BJ (cell line): ENCODE data around the gene IP6K2. TPM values are rescaled to one million over a fixed set of nuclear protein-coding genes. Genes with fewer than 3 reads are reported as not detected.

Source experiments
- CTCF ChIA-PET: fragments of 350-600 bp; formaldehyde crosslinking; extraction: SDS; loops from one replicate; lab custom pipeline; 2021; ENCODE audit warnings: antibody characterized with exemption, inconsistent platforms; lab: Yijun Ruan, JAX
- POLR2A ChIA-PET: fragments of 300-600 bp; sonication (Branson Sonifier 250); formaldehyde crosslinking; extraction: SDS; loops from one replicate; lab custom pipeline; 2021; ENCODE audit warnings: antibody characterized with exemption; lab: Charles Lee
- DNase-seq: peaks from one replicate; pipeline ENCODE4 v3.0.0-alpha.2; 2011; ENCODE audit warnings: low read depth
- H3K27me3 ChIP-seq: 2 replicates; pipeline ENCODE4 v1.6.0; 2011; ENCODE audit warnings: low read length; ENCODE audit not compliant: control insufficient read depth, insufficient read depth
- H3K36me3 ChIP-seq: 2 replicates; pipeline ENCODE4 v1.5.1; 2011; ENCODE audit warnings: low read length; ENCODE audit not compliant: control insufficient read depth, insufficient read depth
- H3K4me3 ChIP-seq: 2 replicates; pipeline ENCODE4 v1.5.1; 2011; ENCODE audit warnings: low read depth, mild to moderate bottlenecking, control low read depth, low read length
- CTCF ChIP-seq: IDR thresholded peaks from 2 replicates; pipeline ENCODE4 v1.5.1; 2011; ENCODE audit warnings: low read depth, mild to moderate bottlenecking, control low read depth, inconsistent platforms, low read length, moderate library complexity; ENCODE audit not compliant: insufficient read depth
- polyA plus RNA-seq: library from polyadenylated mRNA; depleted of rRNA; stranded (reverse); fragments of >200 nt; gene quantifications from 2 replicates; pipeline ENCODE4 v1.2.3, GENCODE V29; 2011

IP6K2 gene
- polyA plus RNA-seq, 1 experiment = 89.9 TPM

GRCh38 chr3:48707157-48707556 is 9.9 kb downstream of the IP6K2 start:
- H3K36me3 ChIP-seq = peaks cover 2% of the 10 kb centered on the region; the same call in 1 of the 2 replicates
- CTCF ChIA-PET = interaction anchor here (0.7 kb wide), 1 partner anchor 25 kb away, joined by 3 read pairs; no protein-coding TSS in a partner anchor
- POLR2A ChIA-PET = no interaction called here
- no peak for TF ChIP-seq CTCF
- DNase-seq = no peak
- H3K27me3 ChIP-seq = no peaks in the 10 kb centered on the region
- H3K4me3 ChIP-seq = no peak overlapping the region

- DNase-seq = no peak
- H3K4me3 ChIP-seq = no peak overlapping the region
- H3K27me3 ChIP-seq = no peaks in the 10 kb centered on the region
- ChIA-PET CTCF (no interaction called here), POLR2A (no interaction called here)
- peaks cover 1% of the 10 kb centered on the region for H3K36me3 ChIP-seq
- TF ChIP-seq CTCF = no peak
These were observed 14.6 kb downstream of the IP6K2 start for GRCh38 chr3:48702320-48702920.

- ChIA-PET POLR2A (no interaction called here), CTCF (no interaction called here)
- no peak for TF ChIP-seq CTCF
- H3K27me3 ChIP-seq = no peaks in the 10 kb centered on the region
- DNase-seq = no peak
- H3K36me3 ChIP-seq = peaks cover 1% of the 10 kb centered on the region
- H3K4me3 ChIP-seq = no peak overlapping the region
These were observed 16.2 kb downstream of the IP6K2 start for GRCh38 chr3:48700731-48701405.

GRCh38 chr3:48698891-48699290 is 18.1 kb downstream of the IP6K2 start:
- ChIA-PET POLR2A (interaction anchor here (0.6 kb wide), 1 partner anchor 407 kb away, joined by 4 read pairs; no protein-coding TSS in a partner anchor), CTCF (interaction anchor here (1.2 to 1.4 kb wide), 2 partner anchors 9 to 13 kb away, joined by 3 read pairs; partner anchors contain the start of gene NCKIPSD)
- DNase-seq = no peak
- H3K27me3 ChIP-seq = no peaks in the 10 kb centered on the region
- no peak for TF ChIP-seq CTCF
- H3K36me3 ChIP-seq = peaks cover 8% of the 10 kb centered on the region
- no peak overlapping the region for H3K4me3 ChIP-seq

- no peak for TF ChIP-seq CTCF
- no peak overlapping the region for H3K4me3 ChIP-seq
- DNase-seq = no peak
- H3K27me3 ChIP-seq = no peaks in the 10 kb centered on the region
- peaks cover 13% of the 10 kb centered on the region for H3K36me3 ChIP-seq
- ChIA-PET POLR2A (no interaction called here), CTCF (interaction anchor here (1.2 to 1.4 kb wide), 4 partner anchors 10 to 42 kb away, joined by 3 to 6 read pairs (median 3); partner anchors contain the start of gene NCKIPSD)
These were observed 19.1 kb downstream of the IP6K2 start for GRCh38 chr3:48697952-48698351.
